Neural progenitor cell (in vitro differentiated cells): ENCODE data around the gene PLCXD3. TPM values are rescaled to one million over a fixed set of nuclear protein-coding genes. Genes with fewer than 3 reads are reported as not detected.

Experiments used
- DNase-seq: peaks from one replicate; pipeline ENCODE4 v3.0.0-alpha.2; 2016; ENCODE audit warnings: low spot score
- H2AFZ ChIP-seq: fragments of 200-600 bp; sonication (generic); replicated peaks from 2 replicates; pipeline ENCODE4 v1.6.1; 2016; ENCODE audit warnings: antibody characterized with exemption
- H3F3A ChIP-seq: fragments of 200-600 bp; sonication (generic); 2 replicates; pipeline ENCODE4 v1.6.1; 2016; ENCODE audit warnings: antibody characterized with exemption, low read depth
- H3K27ac ChIP-seq: fragments of 200-600 bp; sonication (generic); 2 replicates; pipeline ENCODE4 v1.5.1; 2016; ENCODE audit warnings: mild to moderate bottlenecking
- H3K27me3 ChIP-seq: fragments of 200-600 bp; sonication (generic); 2 replicates; pipeline ENCODE4 v1.6.1; 2016; ENCODE audit warnings: mild to moderate bottlenecking, moderate library complexity
- H3K36me3 ChIP-seq: fragments of 200-600 bp; sonication (generic); 2 replicates; pipeline ENCODE4 v1.5.1; 2016
- H3K4me1 ChIP-seq: fragments of 200-600 bp; sonication (generic); 2 replicates; pipeline ENCODE4 v1.6.1; 2016; ENCODE audit warnings: mixed run types
- H3K4me2 ChIP-seq: fragments of 200-600 bp; sonication (generic); 2 replicates; pipeline ENCODE4 v1.6.1; 2016
- H3K4me3 ChIP-seq: fragments of 200-600 bp; sonication (generic); 2 replicates; pipeline ENCODE4 v1.5.1; 2016
- H3K79me2 ChIP-seq: fragments of 200-600 bp; sonication (generic); 2 replicates; pipeline ENCODE4 v1.6.1; 2016; ENCODE audit warnings: low read depth
- H3K9ac ChIP-seq: fragments of 200-600 bp; sonication (generic); 2 replicates; pipeline ENCODE4 v1.6.1; 2016
- H3K9me3 ChIP-seq: fragments of 200-600 bp; sonication (generic); 2 replicates; pipeline ENCODE4 v1.5.1; 2016; ENCODE audit warnings: low read depth
- H4K20me1 ChIP-seq: fragments of 200-600 bp; sonication (generic); 2 replicates; pipeline ENCODE4 v1.6.1; 2016; ENCODE audit warnings: low read depth
- H3K27ac Mint-ChIP-seq: 3 replicates; pipeline ENCODE4 v1.8.0; 2021; ENCODE audit warnings: mixed read lengths
- H3K27me3 Mint-ChIP-seq: 2 replicates; pipeline ENCODE4 v1.8.0; 2022; ENCODE audit warnings: low read depth, mild to moderate bottlenecking, inconsistent platforms, moderate library complexity, mixed read lengths; ENCODE audit not compliant: insufficient read depth
- H3K36me3 Mint-ChIP-seq: 3 replicates; pipeline ENCODE4 v1.8.0; 2021; ENCODE audit warnings: mixed read lengths
- H3K4me1 Mint-ChIP-seq: 3 replicates; pipeline ENCODE4 v1.8.0; 2021; ENCODE audit warnings: mixed read lengths
- H3K4me3 Mint-ChIP-seq: 3 replicates; pipeline ENCODE4 v1.8.0; 2021; ENCODE audit warnings: mild to moderate bottlenecking, moderate library complexity, mixed read lengths
- H3K9me3 Mint-ChIP-seq: 3 replicates; pipeline ENCODE4 v1.8.0; 2020; ENCODE audit warnings: mixed read lengths
- EZH2 ChIP-seq: fragments of 200-600 bp; sonication (generic); IDR thresholded peaks from 2 replicates; pipeline ENCODE4 v1.6.1; 2017; ENCODE audit warnings: antibody characterized with exemption, mild to moderate bottlenecking, moderate library complexity
- EZH2phosphoT487 ChIP-seq: fragments of 200-600 bp; sonication (generic); IDR thresholded peaks from 2 replicates; pipeline ENCODE4 v1.6.1; 2017; ENCODE audit warnings: antibody characterized with exemption
- total RNA-seq: library from RNA; depleted of rRNA; stranded (reverse); fragments of >200 nt; gene quantifications from 2 replicates; pipeline ENCODE4 v1.2.3, GENCODE V29; 2015; ENCODE audit warnings: low replicate concordance
- TF ChIP-seq, protein P1 (sequence below): fragments of 200-600 bp; sonication (generic); IDR thresholded peaks from 2 replicates; pipeline ENCODE4 v1.5.1; 2017; ENCODE audit warnings: antibody characterized with exemption, mild to moderate bottlenecking

PLCXD3 gene
- total RNA-seq, 1 donor from 2014 or later, result not detected

DNA sequence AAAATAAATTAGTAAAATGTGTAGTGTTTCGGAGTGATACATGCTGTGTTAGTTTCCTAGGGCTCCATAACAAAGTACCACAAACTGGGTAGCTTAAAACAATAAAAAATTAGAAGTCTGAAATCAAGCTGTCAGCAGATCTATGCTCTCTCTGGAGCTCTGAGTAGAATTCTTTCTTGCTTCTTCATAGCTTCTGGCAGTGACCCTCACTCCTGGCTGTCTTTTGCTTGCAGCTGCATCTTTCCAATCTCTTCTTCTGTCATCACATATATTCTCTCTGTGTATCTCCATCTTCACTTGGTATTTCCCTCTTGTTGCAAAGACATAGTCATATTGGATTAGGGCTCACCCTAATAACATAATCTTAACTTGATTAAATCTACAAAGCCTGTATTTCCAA is 37.6 kb upstream of the PLCXD3 start:
- Histone ChIP-seq H3K4me2 (no peak overlapping the region), H3K36me3 (no peaks in the 10 kb centered on the region), H3K27ac (no peak overlapping the region), H3K79me2 (no peaks in the 10 kb centered on the region), H3K27me3 (no peaks in the 10 kb centered on the region), H4K20me1 (no peaks in the 10 kb centered on the region), H3K9ac (no peak overlapping the region), H3K4me1 (no peaks in the 10 kb centered on the region), H2AFZ (no peak overlapping the region), H3K9me3 (no peaks in the 10 kb centered on the region), H3F3A (no peaks in the 10 kb centered on the region), H3K4me3 (no peak overlapping the region)
- Mint-ChIP-seq H3K4me1 (no peaks in the 10 kb centered on the region), H3K27me3 (no peaks in the 10 kb centered on the region), H3K27ac (no peak overlapping the region), H3K9me3 (peaks cover 12% of the 10 kb centered on the region), H3K36me3 (no peaks in the 10 kb centered on the region), H3K4me3 (no peak overlapping the region)
- no peak for DNase-seq
- no peak for TF ChIP-seq EZH2
- TF ChIP-seq EZH2phosphoT487, result no peak
- TF ChIP-seq, protein P1, sequence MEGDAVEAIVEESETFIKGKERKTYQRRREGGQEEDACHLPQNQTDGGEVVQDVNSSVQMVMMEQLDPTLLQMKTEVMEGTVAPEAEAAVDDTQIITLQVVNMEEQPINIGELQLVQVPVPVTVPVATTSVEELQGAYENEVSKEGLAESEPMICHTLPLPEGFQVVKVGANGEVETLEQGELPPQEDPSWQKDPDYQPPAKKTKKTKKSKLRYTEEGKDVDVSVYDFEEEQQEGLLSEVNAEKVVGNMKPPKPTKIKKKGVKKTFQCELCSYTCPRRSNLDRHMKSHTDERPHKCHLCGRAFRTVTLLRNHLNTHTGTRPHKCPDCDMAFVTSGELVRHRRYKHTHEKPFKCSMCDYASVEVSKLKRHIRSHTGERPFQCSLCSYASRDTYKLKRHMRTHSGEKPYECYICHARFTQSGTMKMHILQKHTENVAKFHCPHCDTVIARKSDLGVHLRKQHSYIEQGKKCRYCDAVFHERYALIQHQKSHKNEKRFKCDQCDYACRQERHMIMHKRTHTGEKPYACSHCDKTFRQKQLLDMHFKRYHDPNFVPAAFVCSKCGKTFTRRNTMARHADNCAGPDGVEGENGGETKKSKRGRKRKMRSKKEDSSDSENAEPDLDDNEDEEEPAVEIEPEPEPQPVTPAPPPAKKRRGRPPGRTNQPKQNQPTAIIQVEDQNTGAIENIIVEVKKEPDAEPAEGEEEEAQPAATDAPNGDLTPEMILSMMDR, result no peak

GRCh38 chr5:41542183-41542582 is 31.8 kb upstream of the PLCXD3 start:
- no peak for DNase-seq
- H2AFZ ChIP-seq, result no peak overlapping the region
- no peaks in the 10 kb centered on the region for H3K36me3 ChIP-seq
- Mint-ChIP-seq H3K36me3 (no peaks in the 10 kb centered on the region), H3K4me3 (no peak overlapping the region), H3K4me1 (peaks cover 2% of the 10 kb centered on the region), H3K9me3 (peaks cover 2% of the 10 kb centered on the region), H3K27ac (no peak overlapping the region), H3K27me3 (no peaks in the 10 kb centered on the region)
- H4K20me1 ChIP-seq, result no peaks in the 10 kb centered on the region
- H3K4me3 ChIP-seq, result no peak overlapping the region
- no peaks in the 10 kb centered on the region for H3K27me3 ChIP-seq
- no peak overlapping the region for H3K4me2 ChIP-seq
- H3K9me3 ChIP-seq, result no peaks in the 10 kb centered on the region
- H3K27ac ChIP-seq, result no peak overlapping the region
- H3F3A ChIP-seq, result no peaks in the 10 kb centered on the region
- H3K4me1 ChIP-seq, result no peaks in the 10 kb centered on the region
- H3K9ac ChIP-seq, result no peak overlapping the region
- H3K79me2 ChIP-seq, result no peaks in the 10 kb centered on the region
- TF ChIP-seq EZH2, result no peak
- no peak for TF ChIP-seq EZH2phosphoT487
- TF ChIP-seq, protein P1, result no peak

DNA sequence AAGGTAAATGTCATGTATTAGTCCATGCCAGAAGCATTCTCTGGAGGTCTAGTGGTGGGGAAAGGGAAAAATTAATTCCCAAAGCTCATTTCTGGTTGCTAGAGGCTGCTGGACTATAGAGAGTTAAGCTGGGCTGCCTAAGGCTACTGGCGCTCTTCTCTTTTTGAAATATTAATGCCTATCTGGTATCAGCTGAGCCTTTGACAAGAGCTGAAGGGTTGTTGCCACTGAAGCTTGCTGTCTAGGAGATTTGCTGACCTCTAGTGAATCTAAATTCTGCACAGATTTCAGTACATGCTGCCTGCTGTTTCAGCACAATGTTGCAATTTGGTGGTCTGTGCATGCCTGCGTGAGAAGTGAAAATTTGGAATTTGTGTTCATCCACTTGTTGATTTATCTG is 29.1 kb upstream of the PLCXD3 start:
- no peak overlapping the region for H3K9ac ChIP-seq
- Mint-ChIP-seq H3K27me3 (no peaks in the 10 kb centered on the region), H3K4me3 (no peak overlapping the region), H3K9me3 (peaks cover 5% of the 10 kb centered on the region), H3K4me1 (peaks cover 2% of the 10 kb centered on the region), H3K27ac (no peak overlapping the region), H3K36me3 (no peaks in the 10 kb centered on the region)
- H3K79me2 ChIP-seq, result no peaks in the 10 kb centered on the region
- no peak overlapping the region for H2AFZ ChIP-seq
- TF ChIP-seq EZH2 (no peak), EZH2phosphoT487 (no peak)
- TF ChIP-seq, protein P1, result no peak
- no peaks in the 10 kb centered on the region for H4K20me1 ChIP-seq
- H3K4me3 ChIP-seq, result no peak overlapping the region
- no peaks in the 10 kb centered on the region for H3K4me1 ChIP-seq
- H3K9me3 ChIP-seq, result no peaks in the 10 kb centered on the region
- no peaks in the 10 kb centered on the region for H3K27me3 ChIP-seq
- no peak for DNase-seq
- H3F3A ChIP-seq, result no peaks in the 10 kb centered on the region
- no peak overlapping the region for H3K27ac ChIP-seq
- no peak overlapping the region for H3K4me2 ChIP-seq
- no peaks in the 10 kb centered on the region for H3K36me3 ChIP-seq

- Histone ChIP-seq H3K4me3 (no peak overlapping the region), H3K27ac (no peak overlapping the region), H3K9ac (no peak overlapping the region), H3K36me3 (no peaks in the 10 kb centered on the region), H3F3A (no peaks in the 10 kb centered on the region), H3K27me3 (no peaks in the 10 kb centered on the region), H3K9me3 (no peaks in the 10 kb centered on the region), H3K79me2 (no peaks in the 10 kb centered on the region), H3K4me1 (no peaks in the 10 kb centered on the region), H4K20me1 (no peaks in the 10 kb centered on the region), H3K4me2 (no peak overlapping the region), H2AFZ (no peak overlapping the region)
- Mint-ChIP-seq H3K27ac (no peak overlapping the region), H3K4me1 (peaks cover 2% of the 10 kb centered on the region), H3K9me3 (peaks cover 5% of the 10 kb centered on the region), H3K27me3 (no peaks in the 10 kb centered on the region), H3K36me3 (no peaks in the 10 kb centered on the region), H3K4me3 (no peak overlapping the region)
- DNase-seq, result no peak
- TF ChIP-seq EZH2, result no peak
- no peak for TF ChIP-seq EZH2phosphoT487
- TF ChIP-seq, protein P1, result no peak
Observed at GRCh38 chr5:41537581-41537980, 27.2 kb upstream of the PLCXD3 start.
